ENCODE results near the gene S100A4.
"Not testable (repeated sequence)": the region's sequence is repeated elsewhere in the genome, so short reads cannot be mapped to it uniquely, and the experiment has no call there.

Gene S100A4

DNA sequence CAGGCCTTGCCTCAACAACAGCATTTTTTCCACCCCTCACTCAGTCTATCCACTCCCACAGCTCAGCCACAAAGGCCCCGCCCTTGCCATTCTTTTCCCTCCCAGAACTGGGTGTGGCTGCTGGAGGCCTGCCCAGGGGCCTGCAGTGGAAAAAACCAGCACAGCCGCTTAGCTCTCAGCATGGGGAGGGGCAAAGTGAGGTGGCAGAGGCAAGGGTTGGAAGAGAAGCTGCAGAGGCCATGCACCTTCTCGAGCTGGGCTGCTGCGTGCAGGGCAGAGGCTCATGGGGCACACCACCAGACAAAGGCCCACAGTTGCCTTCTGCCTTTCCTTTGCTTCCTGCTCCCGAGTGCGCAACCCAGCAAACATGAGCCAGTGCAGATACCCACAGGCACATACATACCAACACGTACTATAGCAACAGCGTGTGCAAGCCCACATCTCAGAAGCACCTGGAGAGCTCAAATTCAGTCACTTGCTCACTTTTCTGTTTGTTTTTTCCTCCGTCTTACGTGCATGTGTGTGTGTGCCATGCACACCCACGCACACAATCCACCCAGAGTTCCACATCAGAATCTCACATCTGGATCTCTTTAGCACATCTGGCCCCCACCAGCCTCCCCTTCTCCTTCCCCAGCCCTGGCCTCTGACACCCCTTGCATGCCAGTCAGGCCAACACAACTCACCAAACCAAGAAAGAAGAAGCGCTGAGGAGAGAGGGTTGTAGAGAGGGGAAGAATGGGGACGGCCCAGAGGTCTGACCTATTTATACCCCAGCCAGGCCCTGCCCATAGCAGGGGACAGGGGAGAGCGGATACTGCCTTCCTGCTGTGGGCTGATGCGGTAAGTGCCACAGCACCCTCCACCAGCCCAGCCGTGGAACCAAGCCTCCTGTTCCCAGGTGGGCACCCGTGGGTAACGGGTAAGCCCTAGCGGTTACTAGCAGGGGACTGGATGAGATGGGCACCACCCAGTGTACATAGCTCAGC, at the start of gene S100A4:
Gene S100A4, minus strand, starts transcription at position 740 of the 989 bp plus-strand sequence. CDS start 1,012 bp downstream, outside the sequence.
- DNase-seq = no peak

- no peak for DNase-seq
These were observed 47.1 kb upstream of the S100A4 start for GRCh38 chr1:153592748-153593147.

DNA sequence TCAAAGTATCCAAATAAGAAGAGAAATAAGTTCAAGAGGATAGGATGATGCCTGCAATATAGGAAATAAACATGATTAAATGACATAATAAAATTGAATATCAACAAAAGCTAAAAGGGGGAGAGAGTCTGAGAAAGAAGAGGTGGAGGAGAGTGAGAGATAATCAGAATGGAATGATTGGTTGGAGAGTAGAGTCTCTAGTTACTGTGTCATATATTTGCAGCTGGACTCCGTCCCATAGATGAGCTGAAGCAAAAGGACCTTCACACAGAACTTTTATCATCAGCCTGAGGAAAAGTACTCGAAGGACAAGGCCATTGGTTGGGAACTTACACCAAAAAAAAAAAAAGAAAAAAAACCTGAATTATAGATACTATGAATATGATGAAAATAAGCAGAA, 42.9 kb upstream of the S100A4 start:
- no peak for DNase-seq

DNA sequence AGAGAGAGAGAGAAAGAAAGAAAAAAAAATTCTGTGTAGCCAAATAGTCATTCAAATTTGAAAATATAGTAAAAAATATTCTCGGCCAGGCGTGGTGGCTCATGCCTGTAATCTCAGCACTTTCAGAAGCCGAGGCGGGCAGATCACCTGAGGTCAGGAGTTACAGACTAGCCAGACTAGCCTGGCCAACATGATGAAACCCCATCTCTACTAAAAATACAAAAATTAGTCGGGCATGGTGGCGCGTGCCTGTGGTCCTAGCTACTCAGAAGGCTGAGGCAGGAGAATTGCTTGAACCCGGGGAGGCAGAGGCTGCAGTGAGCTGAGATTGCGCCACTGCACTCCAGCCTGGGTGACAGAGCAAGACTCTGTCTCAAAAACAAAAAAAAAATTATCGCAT, 42.4 kb upstream of the S100A4 start:
- DNase-seq = not testable (repeated sequence)

GRCh38 chr1:153587314-153587713, 41.7 kb upstream of the S100A4 start:
- DNase-seq = no peak

DNA sequence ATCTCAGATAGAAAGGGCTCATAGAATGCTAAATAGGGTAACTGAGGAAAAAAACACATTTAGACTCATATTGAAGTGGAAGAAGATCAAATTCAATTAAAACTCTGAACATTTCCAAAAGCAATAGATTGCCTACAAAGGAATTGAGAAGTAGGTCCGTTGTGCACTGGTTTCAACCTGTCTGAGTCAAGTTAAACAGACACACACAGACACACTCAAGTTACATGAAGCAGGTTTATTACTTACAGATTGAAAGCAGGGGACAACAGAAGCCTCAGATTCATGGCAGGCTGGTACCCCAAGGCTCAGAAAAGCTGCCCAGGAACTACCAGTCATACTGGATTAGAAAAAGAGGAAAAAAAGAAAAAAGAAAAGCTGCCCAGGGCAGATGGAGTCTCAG, 40.7 kb upstream of the S100A4 start:
- DNase-seq = no peak

DNA sequence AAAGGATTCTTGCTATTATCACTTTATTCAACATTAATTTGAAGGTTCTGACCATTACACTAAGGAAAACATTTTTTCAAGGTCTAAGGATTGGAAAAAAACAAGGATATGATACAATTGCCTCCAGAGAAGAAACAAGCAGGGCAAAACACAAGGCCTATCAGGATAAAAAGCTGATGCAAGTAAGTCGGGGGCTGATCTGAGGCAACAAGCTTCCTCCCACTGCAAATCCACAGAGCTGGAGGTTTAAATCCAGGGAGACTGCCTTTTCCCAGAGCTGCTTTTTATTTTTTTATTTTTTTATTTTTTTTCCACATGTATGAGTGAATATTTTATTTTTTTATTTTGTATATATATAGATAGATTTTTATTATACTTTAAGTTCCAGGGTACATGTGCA, 39.4 kb upstream of the S100A4 start:
- DNase-seq = no peak

- DNase-seq = no peak
These were observed 38.4 kb upstream of the S100A4 start for GRCh38 chr1:153583976-153584375.

DNA sequence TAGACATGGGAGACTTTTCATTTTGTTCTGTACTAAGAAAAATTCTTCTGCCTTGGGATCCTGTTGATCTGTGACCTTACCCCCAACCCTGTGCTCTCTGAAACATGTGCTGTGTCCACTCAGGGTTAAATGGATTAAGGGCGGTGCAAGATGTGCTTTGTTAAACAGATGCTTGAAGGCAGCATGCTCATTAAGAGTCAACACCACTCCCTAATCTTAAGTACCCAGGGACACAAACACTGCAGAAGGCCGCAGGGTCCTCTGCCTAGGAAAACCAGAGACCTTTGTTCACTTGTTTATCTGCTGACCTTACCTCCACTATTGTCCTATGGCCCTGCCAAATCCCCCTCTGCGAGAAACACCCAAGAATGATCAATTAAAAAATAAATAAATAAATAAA, 37.9 kb upstream of the S100A4 start:
- not testable (repeated sequence) for DNase-seq

DNA sequence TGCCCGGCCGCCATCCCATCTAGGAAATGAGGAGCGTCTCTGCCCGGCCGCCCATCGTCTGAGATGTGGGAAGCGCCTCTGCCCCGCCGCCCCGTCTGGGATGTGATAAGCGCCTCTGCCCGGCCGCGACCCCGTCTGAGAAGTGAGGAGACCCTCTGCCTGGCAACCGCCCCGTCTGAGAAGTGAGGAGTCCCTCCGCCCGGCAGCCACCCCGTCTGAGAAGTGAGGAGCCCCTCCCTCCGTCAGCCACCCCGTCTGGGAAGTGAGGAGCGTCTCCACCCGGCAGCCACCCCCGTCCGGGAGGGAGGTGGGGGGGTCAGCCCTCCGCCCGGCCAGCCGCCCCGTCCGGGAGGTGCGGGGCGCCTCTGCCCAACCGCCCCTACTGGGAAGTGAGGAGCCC, 37.2 kb upstream of the S100A4 start:
- DNase-seq = not testable (repeated sequence)

DNA sequence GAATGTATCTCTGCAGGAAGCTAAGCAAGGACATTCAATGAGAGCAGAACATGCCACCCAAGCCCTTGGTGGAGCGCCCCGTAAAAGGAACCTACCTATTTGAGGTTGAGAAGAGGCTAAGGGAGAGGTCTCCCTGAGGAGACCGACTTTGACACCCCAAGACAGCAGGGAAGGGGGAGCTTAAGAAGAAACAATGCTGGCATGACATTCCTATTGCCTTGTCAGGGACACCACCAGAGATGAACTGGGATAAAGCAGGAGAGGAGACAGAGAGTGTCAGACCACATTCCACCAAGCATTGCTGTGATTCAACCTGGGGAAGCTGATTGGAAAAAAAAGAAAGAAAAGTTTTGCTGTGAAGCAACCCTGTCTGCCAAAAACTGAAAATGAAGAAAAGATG, 33.3 kb upstream of the S100A4 start:
- DNase-seq = no peak

GRCh38 chr1:153578490-153578889, 32.9 kb upstream of the S100A4 start:
- DNase-seq = no peak

DNA sequence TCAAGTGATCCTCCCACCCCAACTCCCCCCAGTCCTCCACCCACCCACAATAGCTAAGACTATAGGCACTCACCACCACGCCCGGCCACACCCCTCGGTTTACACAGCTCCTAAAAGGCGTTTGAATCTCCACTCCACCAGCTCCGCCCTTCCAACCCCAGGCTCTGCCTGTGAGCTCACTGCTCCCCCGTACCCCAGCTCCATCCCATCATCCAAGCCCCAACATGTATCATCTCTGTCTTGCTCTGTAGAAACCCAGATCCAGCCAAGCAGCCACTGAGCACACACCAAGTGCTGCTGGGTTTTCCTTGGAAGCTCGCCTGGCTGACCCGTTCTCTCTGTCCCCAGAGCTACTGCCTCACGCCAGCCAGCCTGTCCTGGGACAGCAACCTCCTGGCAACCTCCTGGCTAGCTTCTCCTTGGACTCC, 32.0 kb upstream of the S100A4 start:
- DNase-seq = no peak

- no peak for DNase-seq
These were observed 31.5 kb upstream of the S100A4 start for GRCh38 chr1:153577138-153577537.

DNA sequence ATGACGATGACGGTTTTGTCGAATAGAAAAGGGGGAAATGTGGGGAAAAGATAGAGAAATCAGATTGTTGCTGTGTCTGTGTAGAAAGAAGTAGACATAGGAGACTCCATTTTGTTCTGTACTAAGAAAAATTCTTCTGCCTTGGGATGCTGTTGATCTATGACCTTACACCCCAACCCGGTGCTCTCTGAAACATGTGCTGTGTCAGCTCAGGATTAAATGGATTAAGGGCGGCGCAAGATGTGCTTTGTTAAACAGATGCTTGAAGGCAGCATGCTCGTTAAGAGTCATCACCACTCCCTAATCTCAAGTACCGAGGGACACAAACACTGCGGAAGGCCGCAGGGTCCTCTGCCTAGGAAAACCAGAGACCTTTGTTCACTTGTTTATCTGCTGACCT, 29.9 kb upstream of the S100A4 start:
- not testable (repeated sequence) for DNase-seq

DNA sequence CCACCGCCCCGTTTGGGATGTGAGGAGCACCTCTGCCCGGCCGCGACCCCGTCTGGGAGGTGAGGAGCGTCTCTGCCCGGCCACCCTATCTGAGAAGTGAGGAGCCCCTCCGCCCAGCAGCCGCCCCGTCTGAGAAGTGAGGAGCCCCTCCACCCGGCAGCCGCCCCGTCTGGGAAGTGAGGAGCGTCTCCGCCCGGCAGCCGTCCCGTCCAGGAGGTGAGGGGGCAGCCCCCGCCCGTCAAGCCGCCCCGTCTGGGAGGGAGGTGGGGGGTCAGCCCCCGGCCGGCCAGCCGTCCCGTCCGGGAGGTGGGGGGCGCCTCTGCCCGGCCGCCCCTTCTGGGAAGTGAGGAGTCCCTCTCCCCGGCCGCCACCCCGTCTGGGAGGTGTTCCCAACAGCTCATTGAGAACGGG, 29.5 kb upstream of the S100A4 start:
- not testable (repeated sequence) for DNase-seq

DNA sequence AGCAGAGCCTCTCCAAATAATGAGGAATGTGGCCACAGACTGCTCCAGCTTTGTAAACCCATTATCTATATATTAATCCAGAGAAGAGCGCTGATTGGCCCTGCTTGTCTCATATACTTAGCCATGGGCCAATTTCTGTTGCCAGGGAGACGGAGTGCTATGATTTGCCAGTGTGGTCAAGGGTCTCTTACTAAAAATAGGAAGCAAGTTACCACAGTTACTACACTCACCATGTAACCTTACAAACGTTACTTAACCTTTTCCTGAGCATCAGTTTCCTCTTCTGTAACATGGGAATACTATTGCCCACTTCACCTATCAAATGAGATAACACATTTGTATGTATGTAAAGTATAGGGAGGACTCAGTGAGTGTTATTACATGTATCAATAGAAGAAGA, 27.7 kb upstream of the S100A4 start:
- DNase-seq = no peak

GRCh38 chr1:153572569-153573015, 27.0 kb upstream of the S100A4 start:
- DNase-seq = peak in 1 of 2 experiments; percentile 32

DNA sequence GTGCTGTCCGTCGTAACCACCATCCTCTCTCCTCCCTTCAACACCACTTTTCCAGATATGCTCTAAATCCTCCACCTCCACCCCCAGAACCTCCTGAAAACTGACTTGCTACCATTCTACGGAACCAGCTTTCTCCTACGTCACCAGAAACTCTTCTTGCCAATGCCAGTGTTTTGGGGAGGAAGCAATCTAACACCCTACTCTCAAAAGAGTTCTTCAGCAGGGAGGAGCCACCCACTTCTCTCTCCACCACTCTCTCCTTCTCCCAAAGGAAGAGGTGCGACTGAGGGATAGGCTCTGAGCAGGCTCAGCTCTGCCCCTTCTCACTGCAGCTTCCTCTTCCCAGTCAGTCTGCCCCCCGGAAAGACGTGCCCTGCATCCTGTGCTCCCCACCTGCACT, 26.1 kb upstream of the S100A4 start:
- no peak for DNase-seq

GRCh38 chr1:153570874-153571273, 25.3 kb upstream of the S100A4 start:
- DNase-seq = no peak

GRCh38 chr1:153569465-153569864, 23.9 kb upstream of the S100A4 start:
- DNase-seq = no peak

GRCh38 chr1:153568367-153569099, 22.9 kb upstream of the S100A4 start:
- peak; percentile 10 to 66 for DNase-seq

DNA sequence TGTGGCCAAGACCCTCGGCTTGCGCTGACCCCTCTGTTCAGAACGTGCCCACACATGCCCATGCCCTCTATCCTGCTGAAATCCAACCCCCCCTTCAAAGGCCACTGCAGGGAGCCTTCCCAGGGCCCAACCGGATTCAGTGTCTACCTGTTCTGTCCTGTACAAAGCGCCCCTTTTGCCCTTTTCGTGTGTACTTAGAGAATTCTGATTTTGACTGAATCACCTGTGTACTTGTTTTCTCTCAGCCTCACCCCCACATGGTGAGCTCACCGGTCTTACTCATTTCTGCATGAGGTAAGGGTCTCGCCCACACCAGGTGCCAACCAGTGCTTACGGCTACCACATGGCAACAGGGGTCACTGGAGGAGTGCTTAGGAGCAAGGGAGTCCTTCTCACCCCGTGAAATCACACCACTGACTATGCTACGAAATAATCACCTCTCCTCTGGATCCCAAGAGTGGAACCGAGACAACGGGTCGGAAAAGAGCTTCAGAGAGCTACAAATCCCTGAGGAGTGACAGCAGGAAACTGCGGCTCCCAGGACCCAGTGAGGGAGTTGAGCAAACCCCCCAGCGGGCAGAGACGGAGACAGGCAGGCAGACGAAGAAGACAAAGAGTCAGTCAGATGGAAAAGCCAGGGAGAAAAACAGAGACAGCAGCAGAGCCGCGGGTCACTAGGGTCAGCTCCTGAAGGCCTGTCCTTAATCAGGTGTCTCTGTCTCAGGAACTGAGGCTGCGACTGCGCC, 22.2 kb upstream of the S100A4 start:
- no peak for DNase-seq
